Measurements from ENCODE around the gene SLC25A5.

DNA sequence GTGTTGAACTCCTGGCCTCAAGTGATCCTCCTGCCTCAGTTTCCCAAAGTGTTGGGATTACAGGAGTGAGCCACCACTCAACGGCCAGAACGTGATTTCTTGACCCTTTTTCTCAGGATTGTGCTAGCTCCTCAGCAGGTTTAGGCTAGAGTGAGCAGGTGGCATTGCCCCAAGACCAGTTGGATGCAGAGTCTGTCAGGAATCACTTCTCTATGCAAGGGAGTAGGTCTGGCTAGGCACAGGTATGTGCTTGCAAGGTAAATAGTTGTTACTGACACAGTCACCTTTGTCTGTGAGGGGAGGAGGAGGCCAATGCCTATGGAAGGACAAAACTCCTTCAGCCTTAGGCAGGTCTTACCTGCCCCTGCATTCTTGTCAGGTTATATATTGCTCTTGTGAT, 24.2 kb downstream of the SLC25A5 start:
- TF ChIP-seq, protein P1, sequence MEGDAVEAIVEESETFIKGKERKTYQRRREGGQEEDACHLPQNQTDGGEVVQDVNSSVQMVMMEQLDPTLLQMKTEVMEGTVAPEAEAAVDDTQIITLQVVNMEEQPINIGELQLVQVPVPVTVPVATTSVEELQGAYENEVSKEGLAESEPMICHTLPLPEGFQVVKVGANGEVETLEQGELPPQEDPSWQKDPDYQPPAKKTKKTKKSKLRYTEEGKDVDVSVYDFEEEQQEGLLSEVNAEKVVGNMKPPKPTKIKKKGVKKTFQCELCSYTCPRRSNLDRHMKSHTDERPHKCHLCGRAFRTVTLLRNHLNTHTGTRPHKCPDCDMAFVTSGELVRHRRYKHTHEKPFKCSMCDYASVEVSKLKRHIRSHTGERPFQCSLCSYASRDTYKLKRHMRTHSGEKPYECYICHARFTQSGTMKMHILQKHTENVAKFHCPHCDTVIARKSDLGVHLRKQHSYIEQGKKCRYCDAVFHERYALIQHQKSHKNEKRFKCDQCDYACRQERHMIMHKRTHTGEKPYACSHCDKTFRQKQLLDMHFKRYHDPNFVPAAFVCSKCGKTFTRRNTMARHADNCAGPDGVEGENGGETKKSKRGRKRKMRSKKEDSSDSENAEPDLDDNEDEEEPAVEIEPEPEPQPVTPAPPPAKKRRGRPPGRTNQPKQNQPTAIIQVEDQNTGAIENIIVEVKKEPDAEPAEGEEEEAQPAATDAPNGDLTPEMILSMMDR (conservative IDR thresholded peaks at IDR 0.05; ENCODE audit: low read length), result no peak
- TF ChIP-seq EZH2phosphoT487 (IDR thresholded peaks at IDR 0.05; ENCODE audit: borderline replicate concordance), result no peak

All from Loucy (cell line).